Smooth muscle cell (in vitro differentiated cells): ENCODE data around the gene NTNG1. TPM values are rescaled to one million over a fixed set of nuclear protein-coding genes. Genes with fewer than 3 reads are reported as not detected.

ENCODE experiments used
- DNase-seq: peaks from one replicate; lab custom pipeline; 2025; ENCODE audit not compliant: unreplicated experiment; lab: John Stamatoyannopoulos, UW
- H2AFZ ChIP-seq: fragments of 200-600 bp; sonication (generic); 2 replicates; pipeline ENCODE4 v1.6.0; 2016; ENCODE audit warnings: antibody characterized with exemption, low read depth, mild to moderate bottlenecking
- H3F3A ChIP-seq: fragments of 200-600 bp; sonication (generic); 2 replicates; pipeline ENCODE4 v1.6.0; 2017; ENCODE audit warnings: antibody characterized with exemption, low read depth
- H3K27ac ChIP-seq: fragments of 200-600 bp; sonication (generic); 2 replicates; pipeline ENCODE4 v1.5.1; 2016; ENCODE audit warnings: low read depth, mild to moderate bottlenecking
- H3K27me3 ChIP-seq: fragments of 200-600 bp; sonication (generic); 2 replicates; pipeline ENCODE4 v1.6.1; 2016; ENCODE audit warnings: low read depth, mild to moderate bottlenecking
- H3K36me3 ChIP-seq: fragments of 200-600 bp; sonication (generic); 2 replicates; pipeline ENCODE4 v1.5.1; 2016; ENCODE audit warnings: low read depth
- H3K4me1 ChIP-seq: fragments of 200-600 bp; sonication (generic); 2 replicates; pipeline ENCODE4 v1.5.1; 2016; ENCODE audit warnings: low read depth
- H3K4me2 ChIP-seq: fragments of 200-600 bp; sonication (generic); 2 replicates; pipeline ENCODE4 v1.6.0; 2016; ENCODE audit warnings: mild to moderate bottlenecking
- H3K4me3 ChIP-seq: fragments of 200-600 bp; sonication (generic); 2 replicates; pipeline ENCODE4 v1.5.1; 2016; ENCODE audit warnings: mild to moderate bottlenecking
- H3K79me2 ChIP-seq: fragments of 200-600 bp; sonication (generic); 2 replicates; pipeline ENCODE4 v1.6.0; 2016; ENCODE audit warnings: low read depth, mild to moderate bottlenecking
- H3K9ac ChIP-seq: fragments of 200-600 bp; sonication (generic); 2 replicates; pipeline ENCODE4 v1.6.0; 2016; ENCODE audit warnings: low read depth
- H3K9me3 ChIP-seq: fragments of 200-600 bp; sonication (generic); replicated peaks from 2 replicates; pipeline ENCODE4 v1.5.1; 2016; ENCODE audit warnings: low read depth
- H4K20me1 ChIP-seq: fragments of 200-600 bp; sonication (generic); 2 replicates; pipeline ENCODE4 v1.6.0; 2016; ENCODE audit warnings: low read depth
- CTCF ChIP-seq: fragments of 200-600 bp; sonication (generic); IDR thresholded peaks from 2 replicates; pipeline ENCODE4 v1.5.1; 2017; ENCODE audit warnings: borderline replicate concordance, mild to moderate bottlenecking, antibody characterized with exemption; ENCODE audit not compliant: insufficient read depth, poor library complexity, severe bottlenecking
- WGBS: methylation state at CpG from one replicate; pipeline ENCODE4 v1.1.7; 2016; ENCODE audit warnings: low lambda C conversion rate; 5-methylcytosine and 5-hydroxymethylcytosine counted together
- polyA plus RNA-seq: library from polyadenylated mRNA; unstranded; fragments of >200 nt; fragmentation: Nextera tagmentation; extraction: Ambion mirVana; gene quantifications from 2 replicates; pipeline ENCODE4 v1.2.1, GENCODE V29; 2016
- total RNA-seq: library from RNA; depleted of rRNA; stranded (reverse); fragments of >200 nt; gene quantifications from 2 replicates; pipeline ENCODE4 v1.2.3, GENCODE V29; 2014

The NTNG1 gene
- total and polyA plus RNA-seq, 2 experiments from 2014 or later: 0.39 to 1.1 TPM

DNA sequence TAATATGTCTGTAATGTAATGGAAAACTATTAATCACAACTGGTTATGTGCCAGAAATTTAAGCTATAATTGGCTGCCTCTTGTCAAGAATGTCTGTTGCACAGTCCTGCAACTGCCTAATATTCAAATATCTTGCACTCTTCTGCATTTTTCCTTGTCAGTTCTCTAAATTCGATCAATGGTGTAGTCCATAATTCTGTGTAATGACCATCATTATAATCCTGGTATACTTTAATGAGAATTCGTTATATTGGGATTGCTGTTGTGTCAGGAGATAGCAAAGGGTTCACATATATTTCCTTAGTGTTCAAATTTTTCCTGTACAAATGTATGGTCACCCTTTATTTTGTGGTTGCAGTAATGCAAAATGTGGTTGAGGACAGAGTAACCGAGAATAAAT is 4.8 kb downstream of the NTNG1 start:
- Histone ChIP-seq H3K4me3 (no peak overlapping the region), H3K4me1 (no peaks in the 10 kb centered on the region), H3K9ac (no peak overlapping the region), H3K36me3 (no peaks in the 10 kb centered on the region), H3K4me2 (no peak overlapping the region), H2AFZ (no peak overlapping the region), H3K27ac (no peak overlapping the region), H3K27me3 (peaks cover 12% of the 10 kb centered on the region), H3K79me2 (no peaks in the 10 kb centered on the region), H3F3A (no peaks in the 10 kb centered on the region), H3K9me3 (no peaks in the 10 kb centered on the region), H4K20me1 (no peaks in the 10 kb centered on the region)
- WGBS: 92% methylated on average over 3 of the region's 3 CpGs
- no peak for DNase-seq
- no peak for TF ChIP-seq CTCF

- no peaks in the 10 kb centered on the region for H4K20me1 ChIP-seq
- no peak overlapping the region for H3K27ac ChIP-seq
- H3F3A ChIP-seq: no peaks in the 10 kb centered on the region
- H3K9ac ChIP-seq: no peak overlapping the region
- WGBS: 92% methylated on average over 6 of the region's 6 CpGs
- no peak overlapping the region for H3K4me3 ChIP-seq
- H3K36me3 ChIP-seq: no peaks in the 10 kb centered on the region
- H3K4me1 ChIP-seq: no peaks in the 10 kb centered on the region
- H3K27me3 ChIP-seq: peaks cover 9% of the 10 kb centered on the region
- H3K4me2 ChIP-seq: no peak overlapping the region
- no peak for TF ChIP-seq CTCF
- H3K79me2 ChIP-seq: no peaks in the 10 kb centered on the region
- H3K9me3 ChIP-seq: no peaks in the 10 kb centered on the region
- H2AFZ ChIP-seq: no peak overlapping the region
- no peak for DNase-seq
These were observed 7.0 kb downstream of the NTNG1 start for GRCh38 chr1:107147843-107148242.

DNA sequence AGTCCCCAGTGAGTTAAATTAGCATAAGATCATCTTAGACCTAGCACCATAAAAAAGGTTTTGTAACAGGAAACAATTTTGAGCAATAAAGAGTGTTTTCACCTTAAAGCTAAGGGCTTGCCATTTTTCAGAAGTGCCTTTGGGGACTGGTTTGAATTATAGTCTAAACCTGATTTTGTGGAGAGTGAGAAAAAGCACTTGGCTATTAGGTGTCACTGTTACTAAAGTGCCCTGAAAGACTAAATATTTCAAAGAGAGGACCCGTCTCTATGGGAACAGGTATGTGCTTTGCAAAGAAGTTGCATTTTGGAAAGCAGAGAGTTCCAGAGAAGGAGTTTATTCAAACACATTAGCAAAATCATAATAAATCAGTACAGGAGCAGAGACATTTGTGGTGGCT is 9.1 kb downstream of the NTNG1 start:
- no peak for TF ChIP-seq CTCF
- 83% methylated on average over 1 of the region's 1 CpG for WGBS
- Histone ChIP-seq H3K4me3 (no peak overlapping the region), H3K9me3 (no peaks in the 10 kb centered on the region), H3K4me2 (no peak overlapping the region), H3F3A (no peaks in the 10 kb centered on the region), H4K20me1 (no peaks in the 10 kb centered on the region), H3K79me2 (no peaks in the 10 kb centered on the region), H3K36me3 (no peaks in the 10 kb centered on the region), H3K4me1 (no peaks in the 10 kb centered on the region), H3K27me3 (peaks cover 6% of the 10 kb centered on the region), H2AFZ (no peak overlapping the region), H3K9ac (no peak overlapping the region), H3K27ac (no peak overlapping the region)
- no peak for DNase-seq

DNA sequence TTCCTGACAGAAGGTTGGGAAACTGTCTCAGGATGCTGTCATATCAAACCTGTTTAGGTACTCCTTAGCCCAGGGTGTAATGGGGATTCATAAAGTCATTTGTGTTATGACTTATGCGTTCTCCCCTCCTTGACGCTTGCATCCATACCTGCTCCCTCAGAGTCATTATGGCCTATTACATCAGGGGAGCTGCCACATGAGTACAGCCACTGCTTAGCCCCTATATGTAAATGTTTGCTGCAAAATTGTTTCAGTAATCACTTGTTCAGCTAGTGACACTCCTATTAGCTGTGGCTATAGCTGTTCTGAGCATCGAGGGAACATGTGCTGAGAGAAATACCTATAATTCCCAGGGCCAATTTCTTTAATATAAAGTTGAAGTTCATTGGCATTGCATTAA is 10.5 kb downstream of the NTNG1 start:
- Histone ChIP-seq H2AFZ (no peak overlapping the region), H3K36me3 (no peaks in the 10 kb centered on the region)

More for the DNA sequence above, 10.5 kb downstream of the NTNG1 start:
- H3F3A ChIP-seq: no peaks in the 10 kb centered on the region
- DNase-seq: no peak
- no peaks in the 10 kb centered on the region for H3K9me3 ChIP-seq
- H3K9ac ChIP-seq: no peak overlapping the region
- no peak for TF ChIP-seq CTCF
- no peak overlapping the region for H3K4me2 ChIP-seq
- no peaks in the 10 kb centered on the region for H3K79me2 ChIP-seq
- 81% methylated on average over 3 of the region's 3 CpGs for WGBS
- no peak overlapping the region for H3K4me3 ChIP-seq
- H3K4me1 ChIP-seq: no peaks in the 10 kb centered on the region
- H3K27me3 ChIP-seq: peaks cover 6% of the 10 kb centered on the region
- H3K27ac ChIP-seq: no peak overlapping the region
- no peaks in the 10 kb centered on the region for H4K20me1 ChIP-seq
